Right atrium auricular region (tissue), 2 donors: Measurements from ENCODE around the gene PNMA6A. TPM values are rescaled to one million over a fixed set of nuclear protein-coding genes. Genes with fewer than 3 reads are reported as not detected.
"Not testable (repeated sequence)": the region's sequence is repeated elsewhere in the genome, so short reads cannot be mapped to it uniquely, and the experiment has no call there.

Experiments
- DNase-seq: peaks from one replicate; pipeline ENCODE4 v3.0.0-alpha.2; 2019; ENCODE audit warnings: low spot score
- H3K27ac ChIP-seq, 2 donors: fragments of 200-600 bp; sonication (generic); 1 replicate in 1 of 2; 2 replicates in 1 of 2; pipeline ENCODE4 v1.5.1; 2016 to 2019
- H3K27me3 ChIP-seq, 2 donors: fragments of 200-600 bp; sonication (generic); one replicate each; pipeline versions ENCODE4 v1.5.1 to v1.6.0; 2017 to 2019
- H3K36me3 ChIP-seq: fragments of 200-600 bp; sonication (generic); one replicate; pipeline ENCODE4 v1.5.1; 2016
- H3K4me1 ChIP-seq, 2 donors: fragments of 200-600 bp; sonication (generic); one replicate each; pipeline versions ENCODE4 v1.5.1 to v1.6.0; 2017 to 2019
- H3K4me3 ChIP-seq, 2 donors: fragments of 200-600 bp; sonication (generic); 1 replicate in 1 of 2; 2 replicates in 1 of 2; pipeline ENCODE4 v1.5.1; 2017 to 2019; ENCODE audit warnings: mild to moderate bottlenecking in 1 of 2, moderate library complexity in 1 of 2
- H3K9me3 ChIP-seq, 2 donors: fragments of 200-600 bp; sonication (generic); one replicate each; pipeline ENCODE4 v1.5.1; 2019
- CTCF ChIP-seq, 2 donors: fragments of 200-600 bp; sonication (generic); IDR thresholded peaks; one replicate each; pipeline ENCODE4 v1.5.1; 2019; ENCODE audit warnings: antibody characterized with exemption in 2 of 2
- total RNA-seq, 2 donors: library from RNA; depleted of rRNA; stranded (reverse); fragments of >200 nt; gene quantifications; one replicate each; pipeline ENCODE4 v1.1.0, GENCODE V29; 2016

Gene PNMA6A
- total RNA-seq, 2 donors from 2014 or later: 1.7 to 2.9 TPM

- Histone ChIP-seq H3K4me1 (no peaks in the 10 kb centered on the region), H3K27me3 (no peaks in the 10 kb centered on the region), H3K4me3 (no peak overlapping the region), H3K27ac (no peak overlapping the region), H3K9me3 (no peaks in the 10 kb centered on the region), H3K36me3 (no peaks in the 10 kb centered on the region)
- DNase-seq: no peak
- no peak for TF ChIP-seq CTCF (IDR thresholded peaks at IDR 0.05)
Observed at GRCh38 chrX:153074262-153074899, 2.1 kb downstream of the PNMA6A start.

GRCh38 chrX:153074935-153075334 lies 2.7 kb downstream of the PNMA6A start:
- Histone ChIP-seq H3K4me1 (no peaks in the 10 kb centered on the region), H3K36me3 (no peaks in the 10 kb centered on the region), H3K9me3 (no peaks in the 10 kb centered on the region), H3K27me3 (no peaks in the 10 kb centered on the region), H3K4me3 (no peak overlapping the region), H3K27ac (no peak overlapping the region)
- TF ChIP-seq CTCF (IDR thresholded peaks at IDR 0.05): no peak
- DNase-seq: no peak

GRCh38 chrX:153075366-153075765 lies 3.1 kb downstream of the PNMA6A start:
- DNase-seq: no peak
- no peaks in the 10 kb centered on the region for H3K4me1 ChIP-seq
- H3K27me3 ChIP-seq: no peaks in the 10 kb centered on the region
- no peak overlapping the region for H3K27ac ChIP-seq
- H3K4me3 ChIP-seq: no peak overlapping the region
- no peak for TF ChIP-seq CTCF (IDR thresholded peaks at IDR 0.05)
- no peaks in the 10 kb centered on the region for H3K36me3 ChIP-seq
- H3K9me3 ChIP-seq: no peaks in the 10 kb centered on the region

GRCh38 chrX:153077437-153078135 lies 5.3 kb downstream of the PNMA6A start:
- not testable (repeated sequence) for DNase-seq, H3K27me3 ChIP-seq, H3K4me1 ChIP-seq, H3K27ac ChIP-seq, H3K36me3 ChIP-seq, H3K4me3 ChIP-seq, H3K9me3 ChIP-seq

GRCh38 chrX:153083238-153083923 lies 11.1 kb downstream of the PNMA6A start:
- not testable (repeated sequence) for DNase-seq, H3K27me3 ChIP-seq, H3K4me1 ChIP-seq, H3K36me3 ChIP-seq, H3K4me3 ChIP-seq, H3K27ac ChIP-seq, H3K9me3 ChIP-seq

- Histone ChIP-seq H3K4me3 (no peak overlapping the region), H3K4me1 (no peaks in the 10 kb centered on the region), H3K9me3 (peaks cover 0 to 9% of the 10 kb centered on the region in 2 donors), H3K36me3 (no peaks in the 10 kb centered on the region), H3K27ac (no peak overlapping the region), H3K27me3 (no peaks in the 10 kb centered on the region)
- no peak for DNase-seq
- no peak for TF ChIP-seq CTCF (IDR thresholded peaks at IDR 0.05)
Observed at GRCh38 chrX:153102418-153102817, 30.2 kb downstream of the PNMA6A start.

GRCh38 chrX:153104959-153105358 lies 32.7 kb downstream of the PNMA6A start:
- DNase-seq, H3K4me3 ChIP-seq, H3K27ac ChIP-seq, H3K4me1 ChIP-seq, H3K9me3 ChIP-seq, H3K27me3 ChIP-seq, H3K36me3 ChIP-seq: not testable (repeated sequence)

- H3K4me3 ChIP-seq, H3K9me3 ChIP-seq, H3K4me1 ChIP-seq, DNase-seq, H3K36me3 ChIP-seq, H3K27me3 ChIP-seq, H3K27ac ChIP-seq: not testable (repeated sequence)
Observed at GRCh38 chrX:153106092-153106801, 34.0 kb downstream of the PNMA6A start.

GRCh38 chrX:153110735-153111134 lies 38.5 kb downstream of the PNMA6A start:
- not testable (repeated sequence) for H3K4me1 ChIP-seq, H3K27ac ChIP-seq, DNase-seq, H3K4me3 ChIP-seq, H3K9me3 ChIP-seq, H3K36me3 ChIP-seq, H3K27me3 ChIP-seq

- not testable (repeated sequence) for H3K27me3 ChIP-seq, H3K9me3 ChIP-seq, H3K36me3 ChIP-seq, H3K27ac ChIP-seq, H3K4me1 ChIP-seq, DNase-seq, H3K4me3 ChIP-seq
Observed at GRCh38 chrX:153113851-153114250, 41.6 kb downstream of the PNMA6A start.
